Globus pallidus (tissue), 1 donor: ENCODE measurements around the gene KANTR.

Experiments used
- DNase-seq: peaks from one replicate; pipeline ENCODE4 v3.0.0-alpha.2; 2015; ENCODE audit warnings: low spot score

KANTR gene

GRCh38 chrX:53081925-53082772 lies 11.8 kb upstream of the KANTR start, which contains the start of gene TSPYL2:
TSS of gene TSPYL2 (plus strand) at chrX:53082367. CDS start at chrX:53082499, 132 bp downstream.
- peak; percentile 95 for DNase-seq

- no peak for DNase-seq
Observed at GRCh38 chrX:53082773-53083616, 10.9 kb upstream of the KANTR start.

- DNase-seq, result no peak
Observed at GRCh38 chrX:53084043-53084570, 9.8 kb upstream of the KANTR start.

- no peak for DNase-seq
Observed at GRCh38 chrX:53084863-53085262, 9.1 kb upstream of the KANTR start.

- DNase-seq, result no peak
Observed at GRCh38 chrX:53085661-53086229, 8.2 kb upstream of the KANTR start.

GRCh38 chrX:53086464-53086863 lies 7.5 kb upstream of the KANTR start:
- no peak for DNase-seq

- no peak for DNase-seq
Observed at GRCh38 chrX:53087388-53087831, 6.5 kb upstream of the KANTR start.

- no peak for DNase-seq
Observed at GRCh38 chrX:53088136-53088974, 5.6 kb upstream of the KANTR start.

- DNase-seq, result no peak
Observed at GRCh38 chrX:53089224-53089842, 4.6 kb upstream of the KANTR start.

- no peak for DNase-seq
Observed at GRCh38 chrX:53089925-53090324, 4.0 kb upstream of the KANTR start.

GRCh38 chrX:53091354-53091753 lies 2.6 kb upstream of the KANTR start:
- DNase-seq, result no peak

GRCh38 chrX:53093177-53093655 lies 726 bp upstream of the KANTR start:
- DNase-seq, result no peak

GRCh38 chrX:53094582-53094905 lies 602 bp downstream of the KANTR start:
- DNase-seq, result no peak

GRCh38 chrX:53095796-53096195 lies 1.9 kb downstream of the KANTR start:
- DNase-seq, result no peak

- DNase-seq, result no peak
Observed at GRCh38 chrX:53114864-53115549, 21.1 kb downstream of the KANTR start.

- no peak for DNase-seq
Observed at GRCh38 chrX:53115550-53115874, 21.6 kb downstream of the KANTR start.

GRCh38 chrX:53116101-53116500 lies 22.2 kb downstream of the KANTR start:
- peak; percentile 20 for DNase-seq

GRCh38 chrX:53122013-53122412 lies 28.1 kb downstream of the KANTR start:
- peak; percentile 16 for DNase-seq

- no peak for DNase-seq
Observed at GRCh38 chrX:53125506-53125905, 31.6 kb downstream of the KANTR start.

GRCh38 chrX:53126377-53126776 lies 32.4 kb downstream of the KANTR start:
- no peak for DNase-seq
